ENCODE measurements around the gene EIF5. TPM values are rescaled to one million over a fixed set of nuclear protein-coding genes. Genes with fewer than 3 reads are reported as not detected.
A peak's percentile ranks its signal among the peaks of the same experiment; 100 is the strongest.

The EIF5 gene
- polyA plus RNA-seq, 3 donors = 162 to 191 (median 163) TPM

DNA sequence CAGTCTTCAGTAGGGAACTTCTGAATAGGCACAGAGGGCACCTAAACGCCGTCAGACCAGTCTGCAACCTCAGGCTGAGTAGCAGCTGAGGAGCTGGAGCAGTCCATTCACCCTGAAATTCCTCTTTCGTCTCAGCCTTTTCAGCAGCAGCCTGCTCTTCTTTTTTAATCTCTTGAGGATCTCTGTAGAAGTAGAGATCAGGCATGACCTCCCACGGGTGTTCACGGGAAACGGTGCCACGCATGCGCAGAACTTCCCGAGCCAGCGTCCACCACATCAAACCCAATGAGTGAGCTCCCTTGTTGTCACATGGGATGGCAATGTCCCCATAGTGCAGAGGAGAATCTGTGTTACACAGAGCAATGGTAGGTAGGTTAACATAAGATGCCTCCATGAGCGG is 40.1 kb downstream of the EIF5 start:
- Histone ChIP-seq H3K36me3 (replicated peaks in 1 of 2; ENCODE audit: control insufficient read depth in 1 of 2, insufficient read depth in 2 of 2, low read length in 2 of 2) (no peaks in the 10 kb centered on the region), H3K9ac (ENCODE audit: insufficient read depth, low read length, poor library complexity, severe bottlenecking) (no peak overlapping the region), H3K4me3 (replicated peaks in 1 of 3; ENCODE audit: low read depth in 2 of 3, low read length in 3 of 3) (no peak overlapping the region), H2AFZ (ENCODE audit: insufficient read depth, low read depth, low read length, poor library complexity, severe bottlenecking) (no peak overlapping the region), H3K4me2 (replicated peaks; ENCODE audit: extremely low read depth, low read length, poor library complexity, severe bottlenecking) (no peak overlapping the region), H3K4me1 (ENCODE audit: control insufficient read depth in 1 of 2, insufficient read depth in 2 of 2, low read length in 2 of 2) (peaks cover 7 to 32% of the 10 kb centered on the region in 2 donors), H3K9me3 (replicated peaks in 1 of 2; ENCODE audit: control insufficient read depth in 1 of 2, insufficient read depth in 1 of 2, low read length in 2 of 2) (no peaks in the 10 kb centered on the region), H3K79me2 (ENCODE audit: insufficient read depth, low read length) (no peaks in the 10 kb centered on the region), H3K27ac (ENCODE audit: low read depth in 1 of 2, low read length in 2 of 2) (no peak overlapping the region), H3K27me3 (ENCODE audit: control insufficient read depth in 2 of 2, insufficient read depth in 2 of 2, low read length in 2 of 2) (no peaks in the 10 kb centered on the region), H4K20me1 (ENCODE audit: insufficient read depth, low read length) (no peaks in the 10 kb centered on the region)
- H3K9me3 Mint-ChIP-seq = peaks cover 0 to 7% (median 0%) of the 10 kb centered on the region in 7 donors
- WGBS (ENCODE audit: insufficient coverage) = 80% methylated on average over 4 of the region's 11 CpGs
- intact Hi-C loops (cut with micrococcal nuclease) = no loop called here
- peaks cover under 1 to 9% (median 2%) of the 10 kb centered on the region in 3 donors for H3K27me3 Mint-ChIP-seq (ENCODE audit: low read depth in 3 of 3)
- H3K4me1 Mint-ChIP-seq = peaks cover 3% of the 10 kb centered on the region
- H3K27ac Mint-ChIP-seq = peak overlapping the region in 1 of 7 donors; percentile 74
- no peaks in the 10 kb centered on the region for H3K36me3 Mint-ChIP-seq
- DNase-seq = no peak
- no peak overlapping the region for H3K4me3 Mint-ChIP-seq
- TF ChIP-seq, protein P1, sequence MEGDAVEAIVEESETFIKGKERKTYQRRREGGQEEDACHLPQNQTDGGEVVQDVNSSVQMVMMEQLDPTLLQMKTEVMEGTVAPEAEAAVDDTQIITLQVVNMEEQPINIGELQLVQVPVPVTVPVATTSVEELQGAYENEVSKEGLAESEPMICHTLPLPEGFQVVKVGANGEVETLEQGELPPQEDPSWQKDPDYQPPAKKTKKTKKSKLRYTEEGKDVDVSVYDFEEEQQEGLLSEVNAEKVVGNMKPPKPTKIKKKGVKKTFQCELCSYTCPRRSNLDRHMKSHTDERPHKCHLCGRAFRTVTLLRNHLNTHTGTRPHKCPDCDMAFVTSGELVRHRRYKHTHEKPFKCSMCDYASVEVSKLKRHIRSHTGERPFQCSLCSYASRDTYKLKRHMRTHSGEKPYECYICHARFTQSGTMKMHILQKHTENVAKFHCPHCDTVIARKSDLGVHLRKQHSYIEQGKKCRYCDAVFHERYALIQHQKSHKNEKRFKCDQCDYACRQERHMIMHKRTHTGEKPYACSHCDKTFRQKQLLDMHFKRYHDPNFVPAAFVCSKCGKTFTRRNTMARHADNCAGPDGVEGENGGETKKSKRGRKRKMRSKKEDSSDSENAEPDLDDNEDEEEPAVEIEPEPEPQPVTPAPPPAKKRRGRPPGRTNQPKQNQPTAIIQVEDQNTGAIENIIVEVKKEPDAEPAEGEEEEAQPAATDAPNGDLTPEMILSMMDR (IDR thresholded peaks at IDR 0.05) = no peak

DNA sequence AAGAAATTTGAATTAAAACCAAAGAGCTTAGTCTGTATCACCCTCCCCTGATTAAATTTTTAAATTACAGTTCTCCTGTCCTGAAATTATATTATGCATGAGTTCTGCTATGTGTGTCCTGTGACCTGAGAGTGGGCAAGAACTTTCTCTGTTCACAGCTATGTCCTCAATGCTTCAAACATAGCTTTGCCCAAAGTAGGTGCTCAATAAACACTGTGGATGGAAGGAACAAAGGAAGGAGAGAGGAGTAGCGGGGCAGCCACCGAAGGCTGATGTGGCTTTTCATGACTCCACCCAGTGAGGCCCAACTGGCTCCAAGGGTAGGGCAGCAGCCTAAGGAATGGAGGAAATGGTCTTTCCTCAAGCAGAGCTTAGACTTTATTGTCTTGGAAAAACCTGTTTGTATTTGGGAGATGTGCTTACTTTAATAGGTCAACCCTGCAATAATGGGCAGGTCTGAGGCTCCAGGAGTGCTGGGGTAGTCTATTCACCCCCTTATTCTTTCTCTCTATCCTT is 43.5 kb downstream of the EIF5 start:
- Mint-ChIP-seq H3K4me3 (no peak overlapping the region), H3K4me1 (peaks cover 24% of the 10 kb centered on the region), H3K27me3 (ENCODE audit: low read depth in 3 of 3) (peaks cover 2 to 9% (median 2%) of the 10 kb centered on the region in 3 donors), H3K9me3 (peaks cover 0 to 3% (median 0%) of the 10 kb centered on the region in 7 donors), H3K27ac (no peak overlapping the region), H3K36me3 (no peaks in the 10 kb centered on the region)
- H3K36me3 ChIP-seq (replicated peaks in 1 of 2; ENCODE audit: control insufficient read depth in 1 of 2, insufficient read depth in 2 of 2, low read length in 2 of 2) = no peaks in the 10 kb centered on the region
- no peaks in the 10 kb centered on the region for H3K27me3 ChIP-seq (ENCODE audit: control insufficient read depth in 2 of 2, insufficient read depth in 2 of 2, low read length in 2 of 2)
- H3K79me2 ChIP-seq (ENCODE audit: insufficient read depth, low read length) = peaks cover 13% of the 10 kb centered on the region
- H3K4me2 ChIP-seq (replicated peaks; ENCODE audit: extremely low read depth, low read length, poor library complexity, severe bottlenecking) = no peak overlapping the region
- no peaks in the 10 kb centered on the region for H4K20me1 ChIP-seq (ENCODE audit: insufficient read depth, low read length)
- WGBS (ENCODE audit: insufficient coverage) = 14% methylated on average over 2 of the region's 2 CpGs
- peaks cover 38 to 59% of the 10 kb centered on the region in 2 donors for H3K4me1 ChIP-seq (ENCODE audit: control insufficient read depth in 1 of 2, insufficient read depth in 2 of 2, low read length in 2 of 2)
- H3K9me3 ChIP-seq (replicated peaks in 1 of 2; ENCODE audit: control insufficient read depth in 1 of 2, insufficient read depth in 1 of 2, low read length in 2 of 2) = no peaks in the 10 kb centered on the region
- intact Hi-C loops (cut with micrococcal nuclease) = no loop called here
- TF ChIP-seq, protein P1 (IDR thresholded peaks at IDR 0.05) = no peak
- H3K4me3 ChIP-seq (replicated peaks in 1 of 3; ENCODE audit: low read depth in 2 of 3, low read length in 3 of 3) = no peak overlapping the region
- no peak for DNase-seq
- no peak overlapping the region for H3K9ac ChIP-seq (ENCODE audit: insufficient read depth, low read length, poor library complexity, severe bottlenecking)
- H3K27ac ChIP-seq (ENCODE audit: low read depth in 1 of 2, low read length in 2 of 2) = no peak overlapping the region
- peak overlapping the region; percentile 36 for H2AFZ ChIP-seq (ENCODE audit: insufficient read depth, low read depth, low read length, poor library complexity, severe bottlenecking)

All from CD14-positive monocyte (primary cell).